Activated CD8-positive, alpha-beta memory T cell treated with anti-CD3 and anti-CD28 coated beads, Interleukin-2, amount 50 U/mL, for 48 hours (primary cell): ENCODE results near the gene GRM8.

Experiments used
- DNase-seq: peaks from one replicate; pipeline ENCODE4 v3.0.0-alpha.2; 2020

The GRM8 gene

GRCh38 chr7:126411032-126411820 is 841.5 kb downstream of the GRM8 start:
- DNase-seq: no peak

GRCh38 chr7:126403040-126403439 is 849.7 kb downstream of the GRM8 start:
- DNase-seq: no peak

GRCh38 chr7:126401918-126402317 is 850.8 kb downstream of the GRM8 start:
- DNase-seq: no peak

- no peak for DNase-seq
These were observed 853.8 kb downstream of the GRM8 start for GRCh38 chr7:126398851-126399529.

- no peak for DNase-seq
These were observed 854.5 kb downstream of the GRM8 start for GRCh38 chr7:126398285-126398684.

GRCh38 chr7:126394406-126394805 is 858.3 kb downstream of the GRM8 start:
- no peak for DNase-seq
